Activated CD8-positive, alpha-beta memory T cell treated with anti-CD3 and anti-CD28 coated beads, Interleukin-2, amount 10 ng/mL, durations not matched to agents 7 days and 5 days (primary cell): ENCODE data around the gene SYCP2L. TPM values are rescaled to one million over a fixed set of nuclear protein-coding genes. Genes with fewer than 3 reads are reported as not detected.

Experiments used
- ATAC-seq: fragments of 150-1000 bp; cut with Tn5 transposase; one replicate; pipeline ENCODE4 v1.10.0; 2021; ENCODE audit warnings: moderate library complexity
- CTCF ChIA-PET: fragments of 350-600 bp; sonication (Branson Sonifier 250); formaldehyde crosslinking; loops from one replicate; lab custom pipeline; 2021; ENCODE audit warnings: antibody characterized with exemption; lab: Charles Lee
- DNase-seq: peaks from one replicate; pipeline ENCODE4 v3.0.0-alpha.2; 2020
- H3K27ac Mint-ChIP-seq: one replicate; pipeline ENCODE4 v1.8.0; 2021; ENCODE audit warnings: mild to moderate bottlenecking, mixed read lengths
- H3K27me3 Mint-ChIP-seq: one replicate; pipeline ENCODE4 v1.8.0; 2021; ENCODE audit warnings: mixed read lengths
- H3K36me3 Mint-ChIP-seq: one replicate; pipeline ENCODE4 v1.8.0; 2021; ENCODE audit warnings: mild to moderate bottlenecking, mixed read lengths
- H3K4me1 Mint-ChIP-seq: one replicate; pipeline ENCODE4 v1.8.0; 2021; ENCODE audit warnings: mixed read lengths
- H3K4me3 Mint-ChIP-seq: one replicate; pipeline ENCODE4 v1.8.0; 2021; ENCODE audit warnings: mild to moderate bottlenecking, moderate library complexity, mixed read lengths
- H3K9me3 Mint-ChIP-seq: one replicate; pipeline ENCODE4 v1.8.0; 2022; ENCODE audit warnings: low read depth, mixed read lengths
- total RNA-seq, 2 experiments: library from RNA; stranded (reverse); gene quantifications; one replicate each; pipeline ENCODE4 v1.2.3, GENCODE V29; 2021

The SYCP2L gene
- total RNA-seq, 2 experiments from 2014 or later: 0.37 to 0.64 TPM

GRCh38 chr6:11007715-11008608, 121.1 kb downstream of the SYCP2L start:
- Mint-ChIP-seq H3K36me3 (no peaks in the 10 kb centered on the region), H3K27me3 (peaks cover 14% of the 10 kb centered on the region), H3K4me3 (no peak overlapping the region), H3K9me3 (no peaks in the 10 kb centered on the region), H3K4me1 (no peaks in the 10 kb centered on the region), H3K27ac (no peak overlapping the region)
- ATAC-seq (no peak), DNase-seq (no peak)
- CTCF ChIA-PET: no interaction called here

GRCh38 chr6:11008821-11009220, 122.0 kb downstream of the SYCP2L start:
- no peaks in the 10 kb centered on the region for H3K36me3 Mint-ChIP-seq
- DNase-seq: no peak
- no peaks in the 10 kb centered on the region for H3K4me1 Mint-ChIP-seq
- H3K27ac Mint-ChIP-seq: no peak overlapping the region
- H3K9me3 Mint-ChIP-seq: no peaks in the 10 kb centered on the region
- H3K27me3 Mint-ChIP-seq: peaks cover 12% of the 10 kb centered on the region
- CTCF ChIA-PET: no interaction called here
- ATAC-seq: no peak
- no peak overlapping the region for H3K4me3 Mint-ChIP-seq

- no peaks in the 10 kb centered on the region for H3K9me3 Mint-ChIP-seq
- H3K27me3 Mint-ChIP-seq: peaks cover 14% of the 10 kb centered on the region
- ATAC-seq: no peak
- H3K4me3 Mint-ChIP-seq: no peak overlapping the region
- no peaks in the 10 kb centered on the region for H3K4me1 Mint-ChIP-seq
- CTCF ChIA-PET: no interaction called here
- no peak for DNase-seq
- no peak overlapping the region for H3K27ac Mint-ChIP-seq
- no peaks in the 10 kb centered on the region for H3K36me3 Mint-ChIP-seq
Observed at GRCh38 chr6:11009353-11009752, 122.5 kb downstream of the SYCP2L start.

- no peaks in the 10 kb centered on the region for H3K9me3 Mint-ChIP-seq
- no peak overlapping the region for H3K4me3 Mint-ChIP-seq
- CTCF ChIA-PET: no interaction called here
- DNase-seq (no peak), ATAC-seq (no peak)
- H3K4me1 Mint-ChIP-seq: no peaks in the 10 kb centered on the region
- H3K27me3 Mint-ChIP-seq: peaks cover 26% of the 10 kb centered on the region
- H3K36me3 Mint-ChIP-seq: no peaks in the 10 kb centered on the region
- no peak overlapping the region for H3K27ac Mint-ChIP-seq
Observed at GRCh38 chr6:11011787-11012234, 125.0 kb downstream of the SYCP2L start.

GRCh38 chr6:11012295-11012754, 125.5 kb downstream of the SYCP2L start:
- Mint-ChIP-seq H3K27me3 (peaks cover 26% of the 10 kb centered on the region), H3K4me1 (no peaks in the 10 kb centered on the region)
- CTCF ChIA-PET: no interaction called here

GRCh38 chr6:11012976-11013720, 126.3 kb downstream of the SYCP2L start:
- H3K4me3 Mint-ChIP-seq: no peak overlapping the region
- no peak for ATAC-seq
- no peaks in the 10 kb centered on the region for H3K4me1 Mint-ChIP-seq
- no peaks in the 10 kb centered on the region for H3K36me3 Mint-ChIP-seq
- CTCF ChIA-PET: no interaction called here
- H3K27me3 Mint-ChIP-seq: peaks cover 29% of the 10 kb centered on the region
- no peak overlapping the region for H3K27ac Mint-ChIP-seq
- no peaks in the 10 kb centered on the region for H3K9me3 Mint-ChIP-seq
- DNase-seq: no peak

More at GRCh38 chr6:11012295-11012754, 125.5 kb downstream of the SYCP2L start:
- Mint-ChIP-seq H3K27ac (no peak overlapping the region), H3K9me3 (no peaks in the 10 kb centered on the region), H3K36me3 (no peaks in the 10 kb centered on the region), H3K4me3 (no peak overlapping the region)
- ATAC-seq (no peak), DNase-seq (no peak)

GRCh38 chr6:11013721-11014070, 126.8 kb downstream of the SYCP2L start:
- H3K27me3 Mint-ChIP-seq: peaks cover 29% of the 10 kb centered on the region
- ATAC-seq (no peak), DNase-seq (no peak)
- H3K36me3 Mint-ChIP-seq: no peaks in the 10 kb centered on the region
- H3K27ac Mint-ChIP-seq: no peak overlapping the region
- no peaks in the 10 kb centered on the region for H3K4me1 Mint-ChIP-seq
- CTCF ChIA-PET: no interaction called here
- H3K4me3 Mint-ChIP-seq: no peak overlapping the region
- H3K9me3 Mint-ChIP-seq: no peaks in the 10 kb centered on the region

GRCh38 chr6:11015102-11015501, 128.2 kb downstream of the SYCP2L start:
- H3K4me1 Mint-ChIP-seq: no peaks in the 10 kb centered on the region
- peaks cover 27% of the 10 kb centered on the region for H3K27me3 Mint-ChIP-seq
- ATAC-seq (no peak), DNase-seq (no peak)
- no peaks in the 10 kb centered on the region for H3K36me3 Mint-ChIP-seq
- no peak overlapping the region for H3K4me3 Mint-ChIP-seq
- no peak overlapping the region for H3K27ac Mint-ChIP-seq
- H3K9me3 Mint-ChIP-seq: no peaks in the 10 kb centered on the region
- CTCF ChIA-PET: no interaction called here

GRCh38 chr6:11016452-11016851, 129.6 kb downstream of the SYCP2L start:
- Mint-ChIP-seq H3K4me1 (no peaks in the 10 kb centered on the region), H3K9me3 (no peaks in the 10 kb centered on the region), H3K36me3 (no peaks in the 10 kb centered on the region), H3K4me3 (no peak overlapping the region), H3K27me3 (peaks cover 31% of the 10 kb centered on the region), H3K27ac (no peak overlapping the region)
- DNase-seq: no peak
- CTCF ChIA-PET: no interaction called here
- no peak for ATAC-seq

GRCh38 chr6:11017090-11017489, 130.2 kb downstream of the SYCP2L start:
- ATAC-seq (no peak), DNase-seq (no peak)
- no peak overlapping the region for H3K4me3 Mint-ChIP-seq
- no peak overlapping the region for H3K27ac Mint-ChIP-seq
- CTCF ChIA-PET: no interaction called here
- no peaks in the 10 kb centered on the region for H3K9me3 Mint-ChIP-seq
- H3K27me3 Mint-ChIP-seq: peaks cover 29% of the 10 kb centered on the region
- no peaks in the 10 kb centered on the region for H3K36me3 Mint-ChIP-seq
- no peaks in the 10 kb centered on the region for H3K4me1 Mint-ChIP-seq

GRCh38 chr6:11018225-11018624, 131.4 kb downstream of the SYCP2L start:
- ATAC-seq (no peak), DNase-seq (no peak)
- H3K4me1 Mint-ChIP-seq: no peaks in the 10 kb centered on the region
- H3K36me3 Mint-ChIP-seq: no peaks in the 10 kb centered on the region
- no peak overlapping the region for H3K4me3 Mint-ChIP-seq
- H3K9me3 Mint-ChIP-seq: no peaks in the 10 kb centered on the region
- no peak overlapping the region for H3K27ac Mint-ChIP-seq
- CTCF ChIA-PET: no interaction called here
- H3K27me3 Mint-ChIP-seq: peaks cover 31% of the 10 kb centered on the region

GRCh38 chr6:11021003-11021402, 134.2 kb downstream of the SYCP2L start:
- Mint-ChIP-seq H3K4me3 (no peak overlapping the region), H3K36me3 (no peaks in the 10 kb centered on the region), H3K4me1 (no peaks in the 10 kb centered on the region), H3K27ac (no peak overlapping the region), H3K27me3 (peaks cover 39% of the 10 kb centered on the region), H3K9me3 (no peaks in the 10 kb centered on the region)
- CTCF ChIA-PET: no interaction called here
- no peak for DNase-seq
- no peak for ATAC-seq

GRCh38 chr6:11021714-11022113, 134.9 kb downstream of the SYCP2L start:
- no peaks in the 10 kb centered on the region for H3K4me1 Mint-ChIP-seq
- H3K36me3 Mint-ChIP-seq: no peaks in the 10 kb centered on the region
- ATAC-seq (no peak), DNase-seq (no peak)
- CTCF ChIA-PET: no interaction called here
- H3K27ac Mint-ChIP-seq: no peak overlapping the region
- no peak overlapping the region for H3K4me3 Mint-ChIP-seq
- H3K27me3 Mint-ChIP-seq: peaks cover 38% of the 10 kb centered on the region
- H3K9me3 Mint-ChIP-seq: no peaks in the 10 kb centered on the region

- no peaks in the 10 kb centered on the region for H3K36me3 Mint-ChIP-seq
- H3K4me1 Mint-ChIP-seq: no peaks in the 10 kb centered on the region
- no peak overlapping the region for H3K27ac Mint-ChIP-seq
- ATAC-seq: no peak
- H3K27me3 Mint-ChIP-seq: peaks cover 42% of the 10 kb centered on the region
- no peaks in the 10 kb centered on the region for H3K9me3 Mint-ChIP-seq
- no peak overlapping the region for H3K4me3 Mint-ChIP-seq
- no peak for DNase-seq
- CTCF ChIA-PET: interaction anchor here (1.3 kb wide), 1 partner anchor 69 kb away, joined by 3 read pairs; no protein-coding TSS in a partner anchor
Observed at GRCh38 chr6:11023032-11023431, 136.2 kb downstream of the SYCP2L start.
